DMS153 (cell line): ENCODE data around the gene RGN.
"Not testable (repeated sequence)": the region's sequence is repeated elsewhere in the genome, so short reads cannot be mapped to it uniquely, and the experiment has no call there.

ENCODE experiments used
- DNase-seq: peaks from one replicate; lab custom pipeline; 2025; lab: John Stamatoyannopoulos, UW

Gene RGN

GRCh38 chrX:47116551-47117110 lies 38.4 kb downstream of the RGN start:
- DNase-seq: not testable (repeated sequence)

GRCh38 chrX:47124466-47124865 lies 46.2 kb downstream of the RGN start:
- DNase-seq: not testable (repeated sequence)

- DNase-seq: peak; percentile 89
Observed at GRCh38 chrX:47129157-47129898, 51.1 kb downstream of the RGN start.

DNA sequence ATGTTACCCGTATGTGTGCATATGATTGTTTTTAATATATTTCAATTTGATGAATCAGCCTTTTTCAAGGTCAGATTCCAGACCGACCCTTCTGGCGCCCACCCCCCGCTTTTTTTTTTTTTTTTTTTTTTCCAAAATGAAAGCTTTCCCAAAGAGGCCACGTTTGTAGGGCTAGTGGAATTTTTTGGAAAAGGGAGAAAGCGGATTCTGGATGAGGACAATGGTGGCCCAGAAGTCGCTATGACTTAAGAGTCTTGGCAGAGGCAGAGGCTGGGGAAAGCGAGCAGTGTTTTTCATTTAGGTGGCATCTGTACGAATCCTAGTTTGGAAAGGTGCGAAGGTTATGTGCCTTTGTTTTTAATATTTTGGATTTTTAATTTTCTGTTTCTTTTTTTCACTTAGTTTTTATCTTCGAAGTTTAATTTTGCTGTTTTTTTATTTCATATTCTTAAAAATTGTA lies 51.7 kb downstream of the RGN start:
- DNase-seq: no peak

GRCh38 chrX:47133493-47133892 lies 55.2 kb downstream of the RGN start:
- DNase-seq: no peak

GRCh38 chrX:47135650-47136049 lies 57.4 kb downstream of the RGN start:
- not testable (repeated sequence) for DNase-seq

DNA sequence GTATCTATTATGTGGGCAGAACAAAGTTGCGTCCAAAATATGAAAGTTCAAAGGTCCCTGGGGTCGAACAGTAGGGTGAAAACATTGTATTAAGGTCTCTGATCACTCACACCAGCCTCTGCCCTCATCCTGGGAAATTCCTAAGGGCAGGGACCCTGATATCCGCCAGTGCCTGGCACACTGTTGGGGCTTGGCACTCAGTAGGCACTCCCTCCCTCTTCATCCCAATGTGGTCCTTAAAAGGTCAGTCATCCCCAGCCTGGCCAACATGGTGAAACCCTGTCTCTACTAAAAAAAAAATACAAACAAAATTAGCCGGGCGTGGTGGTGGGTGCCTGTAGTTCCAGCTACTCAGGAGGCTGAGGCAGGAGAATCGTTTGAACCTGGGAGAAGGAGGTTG lies 59.9 kb downstream of the RGN start:
- DNase-seq: no peak
